Uterus (tissue), 4 donors: ENCODE results near the gene GDI1. TPM values are rescaled to one million over a fixed set of nuclear protein-coding genes. Genes with fewer than 3 reads are reported as not detected.

Source experiments
- DNase-seq, 2 donors: peaks; one replicate each; pipeline ENCODE4 v3.0.0-alpha.2; 2019 to 2020
- H3K27ac ChIP-seq, 2 donors: fragments of 200-600 bp; sonication (generic); 1 replicate in 1 of 2; 2 replicates in 1 of 2; pipeline ENCODE4 v1.5.1; 2016 to 2018
- H3K27me3 ChIP-seq, 2 donors: fragments of 200-600 bp; sonication (generic); one replicate each; pipeline ENCODE4 v1.5.1; 2018 to 2019; ENCODE audit warnings: control low read depth in 1 of 2
- H3K36me3 ChIP-seq, 2 donors: fragments of 200-600 bp; sonication (generic); one replicate each; pipeline ENCODE4 v1.5.1; 2019; ENCODE audit warnings: control low read depth in 1 of 2
- H3K4me1 ChIP-seq, 2 donors: fragments of 200-600 bp; sonication (generic); one replicate each; pipeline ENCODE4 v1.5.1; 2018 to 2019; ENCODE audit warnings: control low read depth in 1 of 2
- H3K4me3 ChIP-seq, 2 donors: fragments of 200-600 bp; sonication (generic); 1 replicate in 1 of 2; 2 replicates in 1 of 2; pipeline ENCODE4 v1.5.1; 2018 to 2019; ENCODE audit warnings: mild to moderate bottlenecking in 1 of 2
- H3K9me3 ChIP-seq, 2 donors: fragments of 200-600 bp; sonication (generic); one replicate each; pipeline ENCODE4 v1.5.1; 2019; ENCODE audit warnings: control low read depth in 1 of 2
- POLR2A ChIP-seq, 2 donors: fragments of 450-650 bp; IDR thresholded peaks; one replicate each; pipeline ENCODE4 v1.6.1; 2016; ENCODE audit warnings: antibody characterized with exemption in 2 of 2, mild to moderate bottlenecking in 1 of 2, moderate library complexity in 1 of 2
- intact Hi-C: fragments of 100-400 bp; cut with DNase I; formaldehyde crosslinking; loops from one replicate; pipeline ENCODE4 v1.15.1; 2023; ENCODE audit warnings: low total_unique reads
- total RNA-seq, 4 donors: library from RNA; depleted of rRNA in 3 of 4; stranded (reverse); fragments of >200 nt in 3 of 4; gene quantifications; one replicate each; pipeline versions ENCODE4 v1.1.0 to v1.2.4, GENCODE V29; 2014 to 2023
- TF ChIP-seq, protein P1 (sequence below), 4 experiments: fragments of 200-600 bp in 2 of 4; fragments of 450-650 bp in 2 of 4; sonication (generic) in 2 of 4; IDR thresholded peaks; one replicate each; pipeline ENCODE4 v1.5.1; 2016 to 2019; ENCODE audit warnings: antibody characterized with exemption in 4 of 4, mild to moderate bottlenecking in 2 of 4, moderate library complexity in 1 of 4
- donor health status: DM: yes; HTN: yes; CAD: no.

GDI1 gene
- total RNA-seq, 4 donors from 2014 or later: 100.0 to 175 (median 135) TPM

DNA sequence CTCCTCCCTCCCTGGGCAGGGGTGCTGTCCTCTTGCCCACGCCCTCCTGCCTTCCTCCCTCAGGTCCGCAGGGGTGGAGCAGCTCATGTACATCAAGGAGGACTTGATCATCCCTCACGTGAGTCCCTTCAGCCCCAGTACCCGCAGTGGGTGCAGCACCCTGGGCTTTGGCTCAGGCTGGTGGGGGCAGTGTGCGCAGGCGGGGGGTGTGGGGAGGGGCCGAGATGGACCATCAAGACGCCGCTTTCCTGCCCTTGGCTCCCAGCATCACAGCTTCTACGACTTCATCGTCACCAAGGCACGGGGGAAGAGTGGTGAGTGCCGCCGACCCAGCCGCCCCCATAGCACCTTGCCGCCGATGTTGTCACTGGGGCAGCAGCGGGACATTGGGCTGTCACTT lies 12.7 kb downstream of the GDI1 start:
- H3K36me3 ChIP-seq: no peaks in the 10 kb centered on the region
- no peaks in the 10 kb centered on the region for H3K27me3 ChIP-seq
- TF ChIP-seq, protein P1, sequence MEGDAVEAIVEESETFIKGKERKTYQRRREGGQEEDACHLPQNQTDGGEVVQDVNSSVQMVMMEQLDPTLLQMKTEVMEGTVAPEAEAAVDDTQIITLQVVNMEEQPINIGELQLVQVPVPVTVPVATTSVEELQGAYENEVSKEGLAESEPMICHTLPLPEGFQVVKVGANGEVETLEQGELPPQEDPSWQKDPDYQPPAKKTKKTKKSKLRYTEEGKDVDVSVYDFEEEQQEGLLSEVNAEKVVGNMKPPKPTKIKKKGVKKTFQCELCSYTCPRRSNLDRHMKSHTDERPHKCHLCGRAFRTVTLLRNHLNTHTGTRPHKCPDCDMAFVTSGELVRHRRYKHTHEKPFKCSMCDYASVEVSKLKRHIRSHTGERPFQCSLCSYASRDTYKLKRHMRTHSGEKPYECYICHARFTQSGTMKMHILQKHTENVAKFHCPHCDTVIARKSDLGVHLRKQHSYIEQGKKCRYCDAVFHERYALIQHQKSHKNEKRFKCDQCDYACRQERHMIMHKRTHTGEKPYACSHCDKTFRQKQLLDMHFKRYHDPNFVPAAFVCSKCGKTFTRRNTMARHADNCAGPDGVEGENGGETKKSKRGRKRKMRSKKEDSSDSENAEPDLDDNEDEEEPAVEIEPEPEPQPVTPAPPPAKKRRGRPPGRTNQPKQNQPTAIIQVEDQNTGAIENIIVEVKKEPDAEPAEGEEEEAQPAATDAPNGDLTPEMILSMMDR (IDR thresholded peaks at IDR 0.05): no peak
- TF ChIP-seq POLR2A (IDR thresholded peaks at IDR 0.05): no peak
- DNase-seq: no peak
- H3K27ac ChIP-seq: no peak overlapping the region
- intact Hi-C loops: no loop called here
- no peak overlapping the region for H3K4me3 ChIP-seq
- H3K9me3 ChIP-seq: no peaks in the 10 kb centered on the region
- H3K4me1 ChIP-seq: no peaks in the 10 kb centered on the region

DNA sequence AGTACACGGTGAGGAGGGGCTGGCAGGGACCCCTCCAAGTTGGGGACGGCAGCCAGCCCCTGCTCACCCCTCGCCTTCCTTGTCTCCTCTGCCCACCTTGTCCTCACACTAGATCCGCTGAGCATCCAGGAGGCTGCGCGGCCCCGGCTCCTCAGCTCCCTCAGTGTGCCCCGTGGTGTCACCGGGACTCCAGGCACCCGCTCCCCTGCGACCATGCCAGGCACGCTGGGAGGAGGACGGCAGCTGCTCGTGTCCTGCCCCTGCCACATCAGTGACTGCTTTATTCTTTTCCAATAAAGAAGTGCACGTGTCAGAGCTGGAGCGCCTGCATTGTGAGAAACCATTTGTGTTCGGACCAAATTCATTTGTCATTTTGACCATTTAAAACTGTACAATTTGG lies 13.4 kb downstream of the GDI1 start:
- no peaks in the 10 kb centered on the region for H3K36me3 ChIP-seq
- intact Hi-C loops: no loop called here
- no peak for TF ChIP-seq POLR2A (IDR thresholded peaks at IDR 0.05)
- TF ChIP-seq, protein P1 (IDR thresholded peaks at IDR 0.05): no peak
- H3K27me3 ChIP-seq: no peaks in the 10 kb centered on the region
- no peak overlapping the region for H3K27ac ChIP-seq
- DNase-seq: no peak
- no peaks in the 10 kb centered on the region for H3K4me1 ChIP-seq
- H3K9me3 ChIP-seq: no peaks in the 10 kb centered on the region
- H3K4me3 ChIP-seq: no peak overlapping the region

DNA sequence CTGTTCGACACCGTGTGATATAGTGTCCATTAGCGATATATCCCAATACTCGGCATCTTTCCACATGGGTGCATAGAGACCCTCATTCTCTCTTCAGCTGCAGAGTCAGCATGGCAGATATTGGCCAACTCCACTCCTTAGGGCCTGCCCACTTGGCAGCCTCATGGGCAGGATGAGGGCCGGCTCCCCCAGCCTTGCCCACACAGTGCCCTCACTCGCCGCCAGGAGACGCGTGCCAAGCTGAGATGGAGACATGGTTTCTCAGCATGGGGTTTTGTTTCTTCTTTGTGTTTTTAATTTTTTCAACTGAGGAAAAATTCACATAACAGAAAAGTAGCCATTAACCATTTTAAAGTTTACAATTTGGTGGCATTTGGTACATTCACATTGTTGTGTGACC lies 15.9 kb downstream of the GDI1 start:
- H3K36me3 ChIP-seq: no peaks in the 10 kb centered on the region
- H3K4me3 ChIP-seq: no peak overlapping the region
- no peaks in the 10 kb centered on the region for H3K27me3 ChIP-seq
- H3K4me1 ChIP-seq: no peaks in the 10 kb centered on the region
- TF ChIP-seq, protein P1 (IDR thresholded peaks at IDR 0.05): no peak
- TF ChIP-seq POLR2A (IDR thresholded peaks at IDR 0.05): no peak
- H3K9me3 ChIP-seq: no peaks in the 10 kb centered on the region
- H3K27ac ChIP-seq: no peak overlapping the region
- DNase-seq: no peak
- intact Hi-C loops: no loop called here

DNA sequence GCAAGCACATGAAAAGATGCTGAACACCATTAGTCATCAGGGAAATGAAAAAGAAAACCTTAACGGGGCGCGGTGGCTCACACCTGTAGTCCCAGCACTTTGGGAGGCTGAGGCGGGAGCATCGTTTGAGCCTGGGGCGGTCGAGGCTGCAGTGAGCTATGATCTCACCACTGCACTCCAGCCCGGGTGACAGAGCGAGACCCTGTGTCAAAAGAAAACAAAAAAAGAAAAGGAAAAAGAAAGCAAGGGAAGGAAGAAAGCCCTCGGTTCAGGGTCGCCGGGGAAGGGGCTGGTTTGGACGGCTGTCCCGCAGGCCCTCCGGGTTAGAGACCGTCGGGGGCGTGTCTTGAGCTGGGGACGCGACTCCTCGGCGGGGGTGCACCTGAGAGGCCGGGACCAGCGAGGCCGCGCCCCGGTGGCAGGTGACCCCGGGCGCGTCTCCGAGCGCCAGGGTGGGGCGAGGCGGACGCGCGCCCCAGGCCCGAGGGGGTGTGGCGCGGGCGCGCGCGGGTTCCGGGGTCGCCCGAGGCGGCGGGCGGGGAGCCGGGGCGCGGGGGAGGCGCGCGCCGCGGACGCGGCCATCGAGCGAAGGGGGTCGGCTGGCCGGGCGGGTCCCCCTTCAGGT lies 20.6 kb downstream of the GDI1 start:
- Histone ChIP-seq H3K9me3 (no peaks in the 10 kb centered on the region), H3K36me3 (no peaks in the 10 kb centered on the region), H3K27ac (peak overlapping the region; percentile 76 to 83), H3K4me1 (no peaks in the 10 kb centered on the region), H3K4me3 (peak overlapping the region; percentile 47 to 79), H3K27me3 (no peaks in the 10 kb centered on the region)
- intact Hi-C loops: no loop called here
- peak in 1 of 2 donors; percentile 41 for DNase-seq
- TF ChIP-seq POLR2A (IDR thresholded peaks at IDR 0.05): no peak
- TF ChIP-seq, protein P1 (IDR thresholded peaks at IDR 0.05): no peak

DNA sequence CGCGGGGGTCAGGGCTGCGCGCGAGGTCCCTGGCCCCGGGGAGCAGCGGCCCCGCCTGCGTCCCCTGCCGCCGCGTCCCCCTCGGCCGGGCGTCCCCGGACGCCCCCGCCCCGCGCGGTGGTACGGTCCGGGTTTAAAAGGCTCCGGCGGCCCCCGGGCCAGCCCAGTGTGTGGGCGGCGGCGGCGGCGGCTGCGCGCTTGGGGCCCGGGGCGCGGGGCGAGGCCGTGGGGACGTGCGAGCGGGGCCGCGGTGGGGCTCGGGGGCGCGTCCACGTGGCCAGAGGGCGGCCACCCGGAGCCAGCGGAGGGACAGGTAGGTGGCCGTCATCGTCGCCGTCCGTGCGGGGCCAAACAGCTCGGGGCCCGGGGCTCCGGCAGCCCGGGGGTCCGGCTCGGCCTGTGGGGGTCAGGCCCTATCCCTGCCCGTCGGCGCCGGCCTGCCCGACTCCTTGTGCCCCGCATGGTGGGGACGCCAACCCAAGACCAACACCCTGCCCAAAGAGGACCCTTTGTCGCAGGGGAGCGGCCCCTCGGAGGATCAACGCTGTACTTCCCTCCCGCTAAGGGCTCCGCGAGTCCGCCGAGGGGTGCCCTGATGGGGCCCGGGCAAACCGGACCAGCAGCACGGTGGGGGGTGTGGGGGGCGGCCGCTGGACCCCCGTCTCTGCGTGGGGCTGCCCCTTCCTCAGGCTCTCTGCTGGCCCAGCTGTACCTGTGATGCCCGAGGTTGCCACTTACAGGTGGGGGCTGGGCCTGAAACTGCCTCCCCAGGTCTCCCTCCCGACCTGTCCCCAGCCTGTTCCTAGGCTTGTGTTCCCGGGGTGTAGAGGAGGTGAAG lies 21.4 kb downstream of the GDI1 start, which contains the start of gene PLXNA3:
Gene PLXNA3, plus strand, starts transcription at position 166 of the 838 bp plus-strand sequence. CDS start 1,903 bp downstream, outside the sequence.
- TF ChIP-seq POLR2A (IDR thresholded peaks at IDR 0.05): peak; percentile 82 to 86
- TF ChIP-seq, protein P1 (IDR thresholded peaks at IDR 0.05): no peak
- intact Hi-C loops: no loop called here
- H3K4me1 ChIP-seq: no peaks in the 10 kb centered on the region
- no peaks in the 10 kb centered on the region for H3K27me3 ChIP-seq
- peak within 1 kb of the TSS; percentile 47 to 79 for H3K4me3 ChIP-seq
- H3K36me3 ChIP-seq: no peaks in the 10 kb centered on the region
- peak in 1 of 2 donors; percentile 54 for DNase-seq
- peak within 1 kb of the TSS; percentile 76 to 83 for H3K27ac ChIP-seq
- no peaks in the 10 kb centered on the region for H3K9me3 ChIP-seq
